Fibroblast of lung (primary cell): ENCODE results near the gene WDR13. TPM values are rescaled to one million over a fixed set of nuclear protein-coding genes. Genes with fewer than 3 reads are reported as not detected.
"Not testable (repeated sequence)": the region's sequence is repeated elsewhere in the genome, so short reads cannot be mapped to it uniquely, and the experiment has no call there.

Experiments
- DNase-seq, 2 donors: peaks; one replicate each; pipeline versions ENCODE4 v3.0.0 to v3.0.0-alpha.2; 2010; ENCODE audit warnings: low read depth in 2 of 2
- H2AFZ ChIP-seq: 2 replicates; pipeline ENCODE4 v1.5.1; 2012; ENCODE audit warnings: low read length, control low read depth, inconsistent platforms
- H3K27ac ChIP-seq: 2 replicates; pipeline ENCODE4 v1.5.1; 2011; ENCODE audit warnings: low read length, control low read depth; ENCODE audit not compliant: insufficient read depth
- H3K27me3 ChIP-seq: 2 replicates; pipeline ENCODE4 v1.5.1; 2011; ENCODE audit warnings: mild to moderate bottlenecking, low read length; ENCODE audit not compliant: control insufficient read depth, insufficient read depth
- H3K36me3 ChIP-seq: 2 replicates; pipeline ENCODE4 v1.5.1; 2011; ENCODE audit warnings: low read length; ENCODE audit not compliant: control insufficient read depth, insufficient read depth
- H3K4me1 ChIP-seq: 2 replicates; pipeline ENCODE4 v1.5.1; 2011; ENCODE audit warnings: low read length; ENCODE audit not compliant: control insufficient read depth, insufficient read depth; ENCODE audit errors: extremely low read depth
- H3K4me2 ChIP-seq: 2 replicates; pipeline ENCODE4 v1.5.1; 2011; ENCODE audit warnings: low read length, control low read depth; ENCODE audit not compliant: insufficient read depth; ENCODE audit errors: extremely low read depth
- H3K4me3 ChIP-seq, 4 experiments: fragments of 200-600 bp in 1 of 4; sonication (generic) in 1 of 4; replicated peaks in 1 of 4; 2 replicates each; pipeline ENCODE4 v1.5.1; 2011 to 2016; ENCODE audit warnings: low read length in 4 of 4, low read depth in 3 of 4, mild to moderate bottlenecking in 3 of 4, control low read depth in 2 of 4, inconsistent platforms in 1 of 4, mixed read lengths in 1 of 4; ENCODE audit not compliant: insufficient read depth in 1 of 4; ENCODE audit errors: control extremely low read depth in 1 of 4
- H3K79me2 ChIP-seq: 2 replicates; pipeline ENCODE4 v1.5.1; 2012; ENCODE audit warnings: mild to moderate bottlenecking, low read length, inconsistent platforms; ENCODE audit not compliant: control insufficient read depth, insufficient read depth
- H3K9ac ChIP-seq: 2 replicates; pipeline ENCODE4 v1.5.1; 2011; ENCODE audit warnings: mild to moderate bottlenecking, low read length, control low read depth; ENCODE audit not compliant: insufficient read depth
- H3K9me3 ChIP-seq: 2 replicates; pipeline ENCODE4 v1.5.1; 2012; ENCODE audit warnings: low read depth, low read length; ENCODE audit not compliant: control insufficient read depth, insufficient read depth
- H4K20me1 ChIP-seq: 2 replicates; pipeline ENCODE4 v1.5.1; 2011; ENCODE audit warnings: low read length; ENCODE audit not compliant: control insufficient read depth, insufficient read depth; ENCODE audit errors: extremely low read depth
- CTCF ChIP-seq, 2 donors: IDR thresholded peaks in 1 of 2; conservative IDR thresholded peaks in 1 of 2; 1 replicate in 1 of 2; 2 replicates in 1 of 2; pipeline ENCODE4 v1.5.1; 2011 to 2012; ENCODE audit warnings: low read length in 2 of 2, control low read depth in 1 of 2, inconsistent platforms in 1 of 2, low read depth in 1 of 2, mild to moderate bottlenecking in 1 of 2
- EZH2 ChIP-seq: IDR thresholded peaks from 2 replicates; pipeline ENCODE4 v1.5.1; 2012; ENCODE audit warnings: low read length, control low read depth, mild to moderate bottlenecking; ENCODE audit errors: missing control alignments
- polyA minus RNA-seq: library from RNA; depleted of rRNA, polyadenylated mRNA; stranded (reverse); fragments of >200 nt; gene quantifications from 2 replicates; pipeline ENCODE4 v1.2.3, GENCODE V29; 2011; ENCODE audit warnings: low replicate concordance
- polyA plus RNA-seq, 2 donors: library from polyadenylated mRNA; depleted of rRNA in 1 of 2; stranded (reverse) in 1 of 2; unstranded in 1 of 2; fragments of >200 nt; gene quantifications; 2 replicates each; pipeline ENCODE4 v1.2.1, GENCODE V29; 2011 to 2012; ENCODE audit warnings: missing spikeins in 1 of 2
- total RNA-seq: library from RNA; depleted of rRNA; stranded (reverse); fragments of >200 nt; gene quantifications from 2 replicates; pipeline ENCODE4 v1.2.1, GENCODE V29; 2014

Gene WDR13
- total RNA-seq (98.4 and 99.7 TPM in 2 replicates), polyA plus RNA-seq (41.2 and 47.4 TPM in 2 replicates), polyA minus RNA-seq (228 and 266 TPM in 2 replicates)
- polyA plus RNA-seq (2012), result 129 and 139 TPM in 2 replicates

GRCh38 chrX:48597353-48598264, at the start of gene WDR13:
WDR13 (plus strand) TSS chrX:48597492; CDS start chrX:48597997, 505 bp downstream.
- H3K4me2 ChIP-seq, result peak within 1 kb of the TSS; percentile 77
- peaks cover 2% of the 10 kb centered on the region for H3K36me3 ChIP-seq
- peak within 1 kb of the TSS; percentile 68 to 69 (median 69) for H3K4me3 ChIP-seq
- H3K9me3 ChIP-seq, result no peaks in the 10 kb centered on the region
- H2AFZ ChIP-seq, result peak within 1 kb of the TSS; percentile 23
- H3K4me1 ChIP-seq, result no peaks in the 10 kb centered on the region
- peaks cover 3% of the 10 kb centered on the region for H3K79me2 ChIP-seq
- TF ChIP-seq EZH2, result no peak
- no peak for TF ChIP-seq CTCF (conservative IDR thresholded peaks at IDR 0.05 in 1 of 2, IDR thresholded peaks at IDR 0.05 in 1 of 2; ENCODE audit: low read depth in 1 of 2, low read length in 2 of 2)
- H3K27me3 ChIP-seq, result no peaks in the 10 kb centered on the region
- peak; percentile 93 to 97 for DNase-seq
- H3K9ac ChIP-seq, result peak within 1 kb of the TSS; percentile 96
- H3K27ac ChIP-seq, result peak within 1 kb of the TSS; percentile 99
- H4K20me1 ChIP-seq, result no peaks in the 10 kb centered on the region

DNA sequence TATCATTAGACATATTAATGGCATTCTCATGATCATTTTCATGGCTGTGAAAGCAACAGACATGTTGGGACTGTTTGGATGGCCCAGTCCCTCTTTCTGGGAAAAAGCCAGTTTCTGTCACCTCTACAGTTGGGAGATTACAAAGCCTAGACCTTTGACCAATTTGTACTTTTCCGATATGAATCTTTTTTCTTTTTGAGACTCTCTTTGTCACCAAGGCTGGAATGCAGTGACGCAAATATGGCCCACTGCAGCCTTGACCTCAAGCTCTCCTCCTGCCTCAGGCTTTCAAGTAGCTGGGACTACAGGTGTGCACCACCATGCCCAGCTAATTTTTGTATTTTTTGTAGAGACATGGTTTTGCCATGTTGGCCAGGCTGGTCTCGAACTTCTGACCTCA, 48.4 kb upstream of the WDR13 start:
- H3K9ac ChIP-seq, result no peak overlapping the region
- TF ChIP-seq CTCF (conservative IDR thresholded peaks at IDR 0.05 in 1 of 2, IDR thresholded peaks at IDR 0.05 in 1 of 2; ENCODE audit: low read depth in 1 of 2, low read length in 2 of 2) (no peak), EZH2 (no peak)
- no peak overlapping the region for H3K4me3 ChIP-seq
- H3K79me2 ChIP-seq, result no peaks in the 10 kb centered on the region
- no peaks in the 10 kb centered on the region for H3K27me3 ChIP-seq
- H3K36me3 ChIP-seq, result no peaks in the 10 kb centered on the region
- no peak overlapping the region for H3K27ac ChIP-seq
- no peak overlapping the region for H3K4me2 ChIP-seq
- no peaks in the 10 kb centered on the region for H4K20me1 ChIP-seq
- no peaks in the 10 kb centered on the region for H3K4me1 ChIP-seq
- H2AFZ ChIP-seq, result no peak overlapping the region
- no peak for DNase-seq
- no peaks in the 10 kb centered on the region for H3K9me3 ChIP-seq

GRCh38 chrX:48555731-48556325, 41.5 kb upstream of the WDR13 start:
- H3K27me3 ChIP-seq, H3K36me3 ChIP-seq, DNase-seq, H2AFZ ChIP-seq, H3K27ac ChIP-seq, H3K79me2 ChIP-seq, H3K4me1 ChIP-seq, H3K9me3 ChIP-seq, H3K4me2 ChIP-seq, H3K9ac ChIP-seq, H3K4me3 ChIP-seq, H4K20me1 ChIP-seq: not testable (repeated sequence)
